Muscle of leg (tissue), 11 donors: ENCODE data around the gene KRT80. TPM values are rescaled to one million over a fixed set of nuclear protein-coding genes. Genes with fewer than 3 reads are reported as not detected.

Experiments
- DNase-seq: peaks from one replicate; pipeline ENCODE4 v3.0.0; 2013
- H3K27ac ChIP-seq: one replicate; pipeline ENCODE4 v1.5.1; 2013; ENCODE audit warnings: mild to moderate bottlenecking, low read length, control low read depth
- H3K27me3 ChIP-seq: one replicate; pipeline ENCODE4 v1.6.1; 2013; ENCODE audit warnings: low read length; ENCODE audit not compliant: control insufficient read depth, insufficient read depth
- H3K36me3 ChIP-seq: one replicate; pipeline ENCODE4 v1.6.1; 2013; ENCODE audit warnings: low read length; ENCODE audit not compliant: control insufficient read depth, insufficient read depth
- H3K4me1 ChIP-seq: one replicate; pipeline ENCODE4 v1.6.1; 2013; ENCODE audit warnings: low read length; ENCODE audit not compliant: control insufficient read depth, insufficient read depth
- H3K4me3 ChIP-seq: one replicate; pipeline ENCODE4 v1.5.1; 2013; ENCODE audit warnings: low read length, control low read depth
- H3K9me3 ChIP-seq: replicated peaks from 2 replicates; pipeline ENCODE4 v1.6.1; 2013; ENCODE audit warnings: low read depth, low read length; ENCODE audit not compliant: control insufficient read depth
- WGBS: methylation state at CpG from one replicate; pipeline ENCODE4 v1.1.5; 2013; ENCODE audit warnings: missing lambda C conversion rate; ENCODE audit not compliant: insufficient coverage; 5-methylcytosine and 5-hydroxymethylcytosine counted together
- polyA plus RNA-seq, 8 donors: library from polyadenylated mRNA; unstranded; fragments of 120-200 nt; gene quantifications; one replicate each; pipeline versions ENCODE4 v1.2.1 to v1.2.3, GENCODE V29; 2013; ENCODE audit warnings: inconsistent platforms in 1 of 8, low replicate concordance in 1 of 8; ENCODE audit not compliant: insufficient read length in 8 of 8, insufficient read depth in 1 of 8
- total RNA-seq: library from RNA; stranded (reverse); fragments of 120-200 nt; gene quantifications from one replicate; pipeline ENCODE4 v1.2.4, GENCODE V29; 2013

KRT80 gene
- total and polyA plus RNA-seq, 9 donors = 0.62 to 5.8 (median 3.6) TPM

- H3K27me3 ChIP-seq = peaks cover 20% of the 10 kb centered on the region
- DNase-seq = no peak
- WGBS = 78% methylated on average over 3 of the region's 7 CpGs
These were observed 68.9 kb downstream of the KRT80 start for GRCh38 chr12:52122904-52123303.

GRCh38 chr12:52122540-52122871 lies 69.3 kb downstream of the KRT80 start:
- DNase-seq = no peak
- peaks cover 20% of the 10 kb centered on the region for H3K27me3 ChIP-seq
- no peak overlapping the region for H3K27ac ChIP-seq
- 60% methylated on average over 1 of the region's 4 CpGs for WGBS
- peaks cover 24% of the 10 kb centered on the region for H3K4me1 ChIP-seq
- H3K9me3 ChIP-seq = no peaks in the 10 kb centered on the region
- no peak overlapping the region for H3K4me3 ChIP-seq
- H3K36me3 ChIP-seq = no peaks in the 10 kb centered on the region

More at GRCh38 chr12:52122904-52123303, 68.9 kb downstream of the KRT80 start:
- Histone ChIP-seq H3K36me3 (no peaks in the 10 kb centered on the region), H3K4me3 (no peak overlapping the region), H3K4me1 (peaks cover 24% of the 10 kb centered on the region), H3K27ac (no peak overlapping the region), H3K9me3 (no peaks in the 10 kb centered on the region)

- Histone ChIP-seq H3K36me3 (no peaks in the 10 kb centered on the region), H3K9me3 (no peaks in the 10 kb centered on the region), H3K27me3 (peaks cover 20% of the 10 kb centered on the region), H3K4me1 (peaks cover 21% of the 10 kb centered on the region), H3K27ac (no peak overlapping the region), H3K4me3 (no peak overlapping the region)
- WGBS = 16% methylated on average over 12 of the region's 18 CpGs
- DNase-seq = peak; percentile 62
These were observed 69.8 kb downstream of the KRT80 start for GRCh38 chr12:52121824-52122539.

- Histone ChIP-seq H3K27ac (no peak overlapping the region), H3K9me3 (no peaks in the 10 kb centered on the region), H3K4me1 (peaks cover 13% of the 10 kb centered on the region), H3K36me3 (no peaks in the 10 kb centered on the region), H3K27me3 (peaks cover 20% of the 10 kb centered on the region), H3K4me3 (no peak overlapping the region)
- DNase-seq = no peak
- WGBS = 52% methylated on average over 12 of the region's 19 CpGs
These were observed 70.6 kb downstream of the KRT80 start for GRCh38 chr12:52120951-52121823.

- Histone ChIP-seq H3K27ac (no peak overlapping the region), H3K4me1 (peaks cover 5% of the 10 kb centered on the region), H3K9me3 (no peaks in the 10 kb centered on the region), H3K27me3 (peaks cover 22% of the 10 kb centered on the region), H3K4me3 (no peak overlapping the region), H3K36me3 (no peaks in the 10 kb centered on the region)
- DNase-seq = no peak
- 23% methylated on average over 23 of the region's 23 CpGs for WGBS
These were observed 72.2 kb downstream of the KRT80 start for GRCh38 chr12:52119398-52120254.

Other genes with a start within 250 kb of the KRT80 start
- 7.7 TPM for gene ACVR1B, start 240.3 kb downstream of the KRT80 start, total RNA-seq
- gene ACVR1B, start 240.3 kb downstream of the KRT80 start, polyA plus RNA-seq = 10 to 100 TPM; 11.2 to 17.2 (median 15.7) TPM
- 17.1 TPM for gene TAMALIN, start 185.1 kb downstream of the KRT80 start, total RNA-seq
- 10 to 100 TPM; 17.0 to 25.1 (median 19.6) TPM for gene TAMALIN, start 185.1 kb downstream of the KRT80 start, polyA plus RNA-seq
- 23.7 TPM for gene NR4A1, start 140.6 kb downstream of the KRT80 start, total RNA-seq
- gene NR4A1, start 140.6 kb downstream of the KRT80 start, polyA plus RNA-seq = 10 to 100 TPM; 12.7 to 71.5 (median 36.7) TPM
- gene ATG101, start 122.0 kb downstream of the KRT80 start, total RNA-seq = 32.1 TPM
- 10 to 100 TPM; 25.4 to 36.9 (median 28.7) TPM for gene ATG101, start 122.0 kb downstream of the KRT80 start, polyA plus RNA-seq
- 0.13 TPM for gene SMIM41, start 112.3 kb downstream of the KRT80 start, total RNA-seq
- under 1 TPM in 6 of 8 donors, not detected in 2; 0.12 to 0.72 (median 0.26) TPM for gene SMIM41, start 112.3 kb downstream of the KRT80 start, polyA plus RNA-seq
- gene KRT7, start 41.2 kb upstream of the KRT80 start, total RNA-seq = 0.31 TPM
- 1 to 10 TPM in 6 of 8 donors, under 1 TPM in 2; 0.70 to 7.1 (median 2.5) TPM for gene KRT7, start 41.2 kb upstream of the KRT80 start, polyA plus RNA-seq
- gene KRT86, start 82.6 kb upstream of the KRT80 start, total RNA-seq = 0.04 TPM
- under 1 TPM in 7 of 8 donors, not detected in 1; 0.07 to 0.34 (median 0.25) TPM for gene KRT86, start 82.6 kb upstream of the KRT80 start, polyA plus RNA-seq
- 0.04 TPM for gene KRT81, start 99.5 kb upstream of the KRT80 start, total RNA-seq
- under 1 TPM in 6 of 8 donors, not detected in 2; 0.06 to 0.22 (median 0.17) TPM for gene KRT81, start 99.5 kb upstream of the KRT80 start, polyA plus RNA-seq
- not detected for gene KRT83, start 129.4 kb upstream of the KRT80 start, total RNA-seq
- not detected for gene KRT83, start 129.4 kb upstream of the KRT80 start, polyA plus RNA-seq
- not detected for gene KRT85, start 175.5 kb upstream of the KRT80 start, total RNA-seq
- not detected for gene KRT85, start 175.5 kb upstream of the KRT80 start, polyA plus RNA-seq
- not detected for gene KRT84, start 193.6 kb upstream of the KRT80 start, total RNA-seq
- not detected for gene KRT84, start 193.6 kb upstream of the KRT80 start, polyA plus RNA-seq
- not detected for gene KRT82, start 214.3 kb upstream of the KRT80 start, total RNA-seq
- not detected for gene KRT82, start 214.3 kb upstream of the KRT80 start, polyA plus RNA-seq
- not detected for gene KRT75, start 242.4 kb upstream of the KRT80 start, total RNA-seq
- not detected for gene KRT75, start 242.4 kb upstream of the KRT80 start, polyA plus RNA-seq